Measurements from ENCODE around the gene BMP6. TPM values are rescaled to one million over a fixed set of nuclear protein-coding genes. Genes with fewer than 3 reads are reported as not detected.

BMP6 gene
- total and polyA plus RNA-seq, 5 experiments from 2014 or later = not detected

DNA sequence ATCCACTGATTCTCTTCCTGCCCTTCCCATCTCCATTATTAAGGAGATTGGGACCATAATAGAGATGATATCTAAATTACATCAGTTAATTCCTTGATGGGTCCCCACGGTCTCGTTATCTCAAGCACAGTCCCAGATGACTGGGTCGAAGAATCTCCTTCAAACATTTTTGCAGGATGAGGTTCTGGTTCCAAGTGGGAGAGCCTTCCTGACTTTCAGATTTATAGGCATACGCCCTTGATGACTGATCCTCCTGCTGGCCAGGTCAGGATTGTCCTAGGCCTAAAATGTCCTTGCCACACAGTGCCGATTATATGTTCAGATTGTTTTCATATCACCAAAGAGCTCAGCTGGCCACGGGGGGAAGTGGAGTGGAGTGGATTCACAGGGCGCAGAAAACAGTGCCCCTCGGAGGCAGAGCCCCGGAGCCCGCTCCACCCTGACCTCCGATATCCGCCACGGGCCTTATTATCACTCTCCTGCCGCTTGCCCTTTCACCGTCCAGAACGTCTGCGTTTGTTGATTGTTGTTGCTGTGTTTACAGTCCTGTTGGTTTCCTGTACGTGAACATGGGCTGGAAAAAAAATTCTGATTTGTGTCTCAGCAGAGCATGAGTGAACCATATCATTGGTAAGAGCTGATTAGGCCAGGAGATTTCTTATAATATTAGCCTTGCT is 8.9 kb downstream of the BMP6 start:
- Mint-ChIP-seq H3K9me3 (no peaks in the 10 kb centered on the region), H3K4me3 (no peak overlapping the region), H3K4me1 (peaks cover 0 to under 1% (median 0%) of the 10 kb centered on the region in 4 donors), H3K27me3 (peaks cover 37 to 86% (median 61%) of the 10 kb centered on the region in 5 donors), H3K36me3 (no peaks in the 10 kb centered on the region), H3K27ac (peak overlapping the region in 1 of 10 donors; percentile 6)
- no peak for DNase-seq
- POLR2A ChIA-PET = no interaction called here
- ATAC-seq = no peak

DNA sequence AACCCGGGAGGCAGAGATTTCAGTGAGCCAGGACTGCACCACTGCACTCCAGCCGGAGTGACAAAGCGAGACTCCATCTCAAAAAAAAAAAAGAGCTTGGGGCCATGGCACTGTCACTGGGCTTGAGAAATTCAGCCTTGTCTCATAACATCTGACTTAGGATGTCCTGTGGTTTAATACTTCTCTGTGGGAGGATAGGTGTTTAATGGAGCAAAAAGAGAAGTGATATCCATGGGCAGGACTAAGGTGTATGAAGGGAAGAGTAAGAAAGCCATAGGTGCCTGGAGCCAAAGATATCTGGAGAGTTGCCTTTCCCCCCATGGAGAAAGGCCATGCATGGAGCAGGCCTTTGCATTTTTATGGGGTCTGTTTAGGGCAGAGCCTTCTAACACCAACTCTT is 11.2 kb downstream of the BMP6 start:
- DNase-seq (no peak), ATAC-seq (no peak)
- no peaks in the 10 kb centered on the region for H3K9me3 Mint-ChIP-seq
- H3K4me3 Mint-ChIP-seq = no peak overlapping the region
- H3K27me3 Mint-ChIP-seq = peaks cover 27 to 85% (median 58%) of the 10 kb centered on the region in 5 donors
- no peaks in the 10 kb centered on the region for H3K36me3 Mint-ChIP-seq
- POLR2A ChIA-PET = no interaction called here
- no peaks in the 10 kb centered on the region for H3K4me1 Mint-ChIP-seq
- no peak overlapping the region for H3K27ac Mint-ChIP-seq

DNA sequence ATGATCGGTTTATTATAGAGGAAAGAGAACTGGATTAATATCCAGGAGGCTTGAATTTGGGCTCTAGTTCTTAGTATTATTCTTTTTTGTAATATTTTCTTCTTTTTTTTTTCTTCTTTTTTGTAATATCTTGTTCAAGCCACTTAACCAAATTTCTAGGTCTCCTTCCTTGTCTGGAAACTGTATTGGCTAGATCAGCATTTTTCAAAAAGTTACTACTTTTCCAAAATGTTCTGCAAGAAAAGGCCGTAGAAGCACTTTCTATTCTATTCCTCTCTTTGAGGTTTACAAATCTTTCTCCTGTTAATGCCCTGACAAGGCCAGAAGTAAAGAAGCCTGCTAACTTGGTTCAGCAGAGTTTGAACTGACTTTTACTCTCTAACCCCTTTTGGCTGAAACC is 12.0 kb downstream of the BMP6 start:
- Mint-ChIP-seq H3K4me3 (no peak overlapping the region), H3K9me3 (no peaks in the 10 kb centered on the region), H3K27me3 (peaks cover 25 to 83% (median 58%) of the 10 kb centered on the region in 5 donors), H3K36me3 (no peaks in the 10 kb centered on the region), H3K4me1 (no peaks in the 10 kb centered on the region), H3K27ac (no peak overlapping the region)
- DNase-seq = no peak
- no peak for ATAC-seq
- POLR2A ChIA-PET = no interaction called here

DNA sequence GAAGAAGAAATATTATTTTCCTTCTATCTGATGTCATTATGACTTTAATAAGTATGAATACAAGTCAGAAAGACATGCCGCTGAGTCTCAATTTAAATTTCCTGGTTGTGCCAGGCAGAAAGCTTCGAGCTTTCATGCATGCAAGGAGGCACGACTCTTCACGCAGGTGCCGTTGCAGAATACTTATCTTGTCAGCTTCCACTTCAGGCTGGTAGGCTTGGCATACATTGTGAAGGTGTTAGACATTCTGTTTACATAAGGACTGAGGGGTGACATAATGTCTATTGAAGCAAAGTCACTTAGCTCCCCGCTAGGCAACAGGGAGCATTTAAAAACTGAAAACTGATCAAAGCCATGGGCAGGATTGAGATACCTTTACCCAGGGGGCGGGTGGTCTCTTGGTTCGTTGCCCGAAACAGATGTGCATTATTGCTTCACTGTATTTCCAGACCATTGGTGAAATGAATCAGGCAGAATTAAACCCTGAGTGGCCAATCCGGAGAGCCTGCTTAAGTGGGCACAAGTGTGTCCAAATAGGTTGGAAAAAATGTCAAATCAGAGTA is 16.4 kb downstream of the BMP6 start:
- no peak for ATAC-seq
- H3K36me3 Mint-ChIP-seq = no peaks in the 10 kb centered on the region
- H3K4me1 Mint-ChIP-seq = no peaks in the 10 kb centered on the region
- H3K9me3 Mint-ChIP-seq = no peaks in the 10 kb centered on the region
- no peak overlapping the region for H3K27ac Mint-ChIP-seq
- POLR2A ChIA-PET = no interaction called here
- H3K27me3 Mint-ChIP-seq = peaks cover 20 to 64% (median 39%) of the 10 kb centered on the region in 5 donors
- no peak overlapping the region for H3K4me3 Mint-ChIP-seq
- no peak for DNase-seq

DNA sequence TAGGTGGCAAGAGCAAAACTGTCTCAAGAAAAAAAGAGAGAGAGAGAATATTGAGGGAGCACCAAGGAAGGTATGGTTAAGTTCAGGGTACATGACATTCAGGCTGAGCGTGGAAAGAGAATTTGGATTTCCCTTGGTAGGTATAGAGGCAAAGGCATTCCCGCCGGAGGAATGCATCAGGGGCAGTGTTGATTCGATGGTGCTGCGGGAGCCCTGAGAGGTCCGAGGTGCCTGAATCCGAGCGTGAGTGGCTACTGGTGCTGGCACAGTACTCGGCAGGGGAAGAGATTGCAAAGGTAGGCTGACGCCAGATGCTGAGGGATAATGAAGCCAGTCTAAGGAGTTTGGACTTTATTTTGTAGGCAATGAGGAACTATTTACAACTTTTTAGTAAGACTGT is 20.0 kb downstream of the BMP6 start:
- Mint-ChIP-seq H3K27ac (no peak overlapping the region), H3K36me3 (no peaks in the 10 kb centered on the region), H3K27me3 (peaks cover 12 to 55% (median 26%) of the 10 kb centered on the region in 5 donors), H3K4me1 (no peaks in the 10 kb centered on the region), H3K4me3 (no peak overlapping the region), H3K9me3 (no peaks in the 10 kb centered on the region)
- DNase-seq (no peak), ATAC-seq (no peak)
- POLR2A ChIA-PET = no interaction called here

DNA sequence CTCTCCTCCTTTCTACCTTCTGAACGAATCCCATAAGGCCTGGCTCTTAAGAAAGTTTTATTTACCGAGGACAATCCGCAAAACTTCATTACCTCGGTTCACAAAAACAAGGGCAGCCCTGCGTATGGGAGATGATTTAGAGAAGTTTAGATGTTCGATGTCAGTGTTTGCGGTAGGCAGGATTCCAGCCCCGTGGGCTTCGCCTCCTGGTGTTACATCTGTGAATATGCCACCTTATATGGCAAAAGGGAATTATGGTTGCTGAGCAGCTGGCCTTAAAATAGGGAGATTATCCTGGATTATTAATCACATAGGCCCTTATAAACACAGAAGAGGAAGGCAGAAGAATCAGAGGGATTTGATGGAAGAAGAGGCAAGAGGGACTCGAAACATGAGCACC is 21.1 kb downstream of the BMP6 start:
- peak overlapping the region in 1 of 10 donors; percentile 18 for H3K27ac Mint-ChIP-seq
- H3K9me3 Mint-ChIP-seq = no peaks in the 10 kb centered on the region
- H3K4me1 Mint-ChIP-seq = no peaks in the 10 kb centered on the region
- ATAC-seq = no peak
- H3K36me3 Mint-ChIP-seq = no peaks in the 10 kb centered on the region
- H3K4me3 Mint-ChIP-seq = no peak overlapping the region
- POLR2A ChIA-PET = no interaction called here
- DNase-seq = no peak
- H3K27me3 Mint-ChIP-seq = peaks cover 12 to 46% (median 20%) of the 10 kb centered on the region in 5 donors

DNA sequence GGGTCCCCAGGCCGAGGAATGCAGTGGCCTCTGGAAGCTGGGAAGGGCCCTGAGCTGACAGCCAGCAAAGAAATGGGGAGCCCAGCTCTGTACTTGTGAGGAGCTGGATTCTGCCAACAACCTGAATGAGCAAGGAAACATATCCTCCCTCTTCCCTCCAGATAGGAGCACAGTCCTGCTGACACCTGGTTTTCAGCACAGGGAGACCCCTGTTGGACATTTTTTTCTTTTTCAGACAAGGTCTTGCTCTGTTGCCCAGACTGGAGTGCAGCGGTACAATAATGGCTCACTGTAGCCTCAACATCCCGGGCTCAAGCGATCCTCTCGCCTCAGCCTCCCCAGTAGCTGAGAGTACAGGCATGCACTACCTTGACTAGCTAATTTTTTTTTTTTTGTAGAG is 21.5 kb downstream of the BMP6 start:
- Mint-ChIP-seq H3K27me3 (peaks cover 12 to 43% (median 19%) of the 10 kb centered on the region in 5 donors), H3K9me3 (no peaks in the 10 kb centered on the region), H3K4me3 (no peak overlapping the region), H3K4me1 (no peaks in the 10 kb centered on the region), H3K27ac (no peak overlapping the region), H3K36me3 (no peaks in the 10 kb centered on the region)
- ATAC-seq (no peak), DNase-seq (no peak)
- POLR2A ChIA-PET = no interaction called here

DNA sequence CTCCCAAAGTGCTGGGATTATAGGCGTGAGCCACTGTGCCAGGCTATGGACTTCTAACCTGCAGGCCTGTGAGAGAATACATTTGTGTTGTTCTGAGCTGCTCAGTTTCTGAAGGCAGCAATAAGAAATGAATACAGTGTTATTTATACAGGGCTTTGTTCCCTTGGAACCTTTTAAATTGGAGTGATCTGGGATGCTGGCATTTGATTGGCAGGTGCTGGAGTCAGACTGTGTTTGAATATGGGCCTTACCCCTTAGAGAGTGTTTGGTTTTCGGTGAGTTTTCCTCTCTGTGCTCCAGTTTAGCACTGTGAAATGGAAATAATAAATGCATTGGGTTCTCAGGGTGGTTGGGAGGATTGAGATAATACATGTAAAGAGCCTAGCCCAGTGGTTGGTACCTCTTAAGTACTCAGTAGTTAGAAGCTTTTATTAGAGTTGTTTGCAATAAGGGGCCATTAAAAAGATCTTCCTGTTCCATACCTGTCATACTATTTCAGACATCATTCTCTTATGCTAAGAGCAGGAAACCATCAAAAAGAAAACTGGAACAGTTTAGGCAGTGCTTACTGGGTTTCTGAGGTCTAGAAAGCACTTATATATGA is 22.1 kb downstream of the BMP6 start:
- Mint-ChIP-seq H3K36me3 (no peaks in the 10 kb centered on the region), H3K27ac (no peak overlapping the region), H3K4me3 (no peak overlapping the region), H3K4me1 (no peaks in the 10 kb centered on the region), H3K9me3 (no peaks in the 10 kb centered on the region), H3K27me3 (peaks cover 12 to 43% (median 18%) of the 10 kb centered on the region in 5 donors)
- DNase-seq (no peak), ATAC-seq (no peak)
- POLR2A ChIA-PET = no interaction called here

DNA sequence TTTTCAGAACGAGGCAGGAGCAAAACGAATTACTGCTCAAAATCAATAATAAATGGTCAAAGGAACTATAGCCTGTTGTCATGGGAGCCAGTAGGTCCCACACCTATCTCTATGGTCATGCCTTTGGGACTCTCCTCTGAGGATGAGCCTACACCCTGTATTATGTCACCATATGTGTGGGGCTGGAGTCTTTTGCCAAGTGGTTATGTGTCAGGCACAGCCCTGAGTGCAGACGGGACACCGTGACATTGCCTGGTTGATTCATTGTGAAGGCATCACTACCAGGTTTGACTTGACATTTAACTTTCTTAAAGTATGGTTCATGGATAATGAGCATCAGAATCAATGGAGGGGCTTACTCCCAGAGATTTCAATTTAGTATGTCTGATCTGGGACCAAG is 23.6 kb downstream of the BMP6 start:
- POLR2A ChIA-PET = no interaction called here
- no peaks in the 10 kb centered on the region for H3K4me1 Mint-ChIP-seq
- H3K36me3 Mint-ChIP-seq = no peaks in the 10 kb centered on the region
- peaks cover 0 to 2% (median 0%) of the 10 kb centered on the region in 9 donors for H3K9me3 Mint-ChIP-seq
- peaks cover 10 to 49% (median 21%) of the 10 kb centered on the region in 5 donors for H3K27me3 Mint-ChIP-seq
- no peak for DNase-seq
- H3K27ac Mint-ChIP-seq = no peak overlapping the region
- ATAC-seq = no peak
- no peak overlapping the region for H3K4me3 Mint-ChIP-seq

DNA sequence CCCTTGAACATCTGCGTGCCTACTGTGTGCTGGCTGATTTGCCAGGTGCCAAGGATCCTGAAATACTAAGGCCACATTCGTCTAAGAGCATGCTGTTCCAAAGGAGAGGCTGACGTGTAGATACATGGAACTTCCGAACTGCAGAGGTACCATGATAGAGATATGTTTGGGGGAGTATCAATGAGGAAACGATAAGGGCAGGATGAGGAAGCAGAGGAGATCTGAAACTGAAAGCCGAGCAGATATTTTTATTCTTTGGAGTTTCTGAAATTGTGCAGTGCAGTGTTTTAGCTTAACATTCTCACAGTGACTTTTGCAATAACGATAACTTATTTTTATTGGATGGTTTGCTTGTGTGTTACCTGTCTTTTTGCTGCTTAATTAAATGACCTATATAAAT is 24.3 kb downstream of the BMP6 start:
- no peak for ATAC-seq
- POLR2A ChIA-PET = no interaction called here
- no peaks in the 10 kb centered on the region for H3K36me3 Mint-ChIP-seq
- no peak for DNase-seq
- H3K4me3 Mint-ChIP-seq = no peak overlapping the region
- peaks cover 0 to 2% (median 0%) of the 10 kb centered on the region in 9 donors for H3K9me3 Mint-ChIP-seq
- peaks cover 10 to 49% (median 21%) of the 10 kb centered on the region in 5 donors for H3K27me3 Mint-ChIP-seq
- no peak overlapping the region for H3K27ac Mint-ChIP-seq
- no peaks in the 10 kb centered on the region for H3K4me1 Mint-ChIP-seq

DNA sequence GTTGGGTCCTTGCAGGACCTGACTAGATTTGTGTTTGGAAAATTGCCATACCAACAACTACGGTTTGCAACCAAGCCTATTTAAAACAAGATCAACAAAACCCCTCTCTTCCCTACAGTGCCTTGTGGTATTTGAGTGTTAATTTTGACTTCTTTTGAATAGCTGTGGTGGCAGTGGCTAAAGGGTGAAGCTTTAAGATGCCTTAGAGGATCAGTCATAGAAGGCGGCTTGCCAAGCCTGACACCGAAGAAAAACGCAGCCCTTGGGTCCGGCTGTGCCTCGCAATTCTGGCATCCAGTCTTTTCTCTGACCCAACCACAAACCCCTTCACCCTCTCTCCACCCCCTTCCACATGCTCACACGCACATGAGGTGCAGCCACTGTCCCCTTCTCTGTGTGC is 32.6 kb downstream of the BMP6 start:
- Mint-ChIP-seq H3K4me3 (no peak overlapping the region), H3K27me3 (peaks cover 13 to 72% (median 18%) of the 10 kb centered on the region in 5 donors), H3K36me3 (no peaks in the 10 kb centered on the region), H3K9me3 (peaks cover 0 to 22% (median 2%) of the 10 kb centered on the region in 9 donors), H3K4me1 (no peaks in the 10 kb centered on the region), H3K27ac (no peak overlapping the region)
- DNase-seq (no peak), ATAC-seq (no peak)
- POLR2A ChIA-PET = no interaction called here

DNA sequence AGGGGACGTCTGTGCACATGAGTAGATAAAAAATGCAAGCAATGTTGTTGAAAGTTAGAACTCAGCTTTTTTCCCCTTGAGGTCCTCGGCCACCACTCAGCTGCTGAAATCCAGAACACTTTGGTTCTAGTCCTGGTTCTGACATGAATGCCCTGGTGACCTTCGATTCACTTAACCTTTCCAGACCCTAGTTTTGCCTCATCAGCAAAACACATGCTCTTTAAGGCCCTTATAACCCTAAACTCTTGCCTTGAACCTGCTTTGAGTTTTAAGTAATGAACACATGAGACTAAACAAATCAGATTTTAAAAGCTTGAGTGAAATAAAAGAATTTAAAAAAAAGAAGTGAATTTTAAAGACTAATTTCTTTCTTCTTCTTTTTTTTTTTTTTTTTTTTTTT is 33.4 kb downstream of the BMP6 start:
- POLR2A ChIA-PET = no interaction called here
- Mint-ChIP-seq H3K4me1 (no peaks in the 10 kb centered on the region), H3K27me3 (peaks cover 12 to 73% (median 17%) of the 10 kb centered on the region in 5 donors), H3K4me3 (no peak overlapping the region), H3K36me3 (no peaks in the 10 kb centered on the region), H3K27ac (no peak overlapping the region), H3K9me3 (peaks cover 0 to 22% (median 2%) of the 10 kb centered on the region in 9 donors)
- ATAC-seq (no peak), DNase-seq (no peak)

DNA sequence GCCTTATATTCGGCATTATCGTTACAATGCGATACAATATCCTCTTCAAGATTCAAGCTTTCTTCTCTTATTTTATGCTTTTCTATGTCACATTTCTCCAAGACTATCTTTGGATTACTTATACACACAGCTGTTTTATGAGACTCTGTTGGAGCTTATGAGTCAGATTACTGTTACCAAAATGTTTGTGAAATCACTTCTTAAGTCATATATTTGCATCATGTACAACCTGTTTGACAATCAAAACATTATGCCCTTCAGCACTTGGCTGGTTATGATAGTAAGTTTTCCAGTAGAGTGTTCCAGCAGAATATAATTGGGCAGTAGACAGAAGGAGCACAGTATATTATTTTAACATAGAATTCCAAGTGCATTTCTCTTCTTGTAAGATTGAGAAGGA is 35.2 kb downstream of the BMP6 start:
- DNase-seq (no peak), ATAC-seq (no peak)
- H3K27me3 Mint-ChIP-seq = peaks cover 12 to 55% (median 16%) of the 10 kb centered on the region in 5 donors
- no peak overlapping the region for H3K27ac Mint-ChIP-seq
- H3K36me3 Mint-ChIP-seq = no peaks in the 10 kb centered on the region
- H3K4me3 Mint-ChIP-seq = no peak overlapping the region
- H3K9me3 Mint-ChIP-seq = peaks cover 0 to 18% (median under 1%) of the 10 kb centered on the region in 9 donors
- POLR2A ChIA-PET = no interaction called here
- no peaks in the 10 kb centered on the region for H3K4me1 Mint-ChIP-seq

Measured in naive thymus-derived CD8-positive, alpha-beta T cell (primary cell).